SW 1271 (cell line): ENCODE results near the gene RANBP3.
"Not testable (repeated sequence)": the region's sequence is repeated elsewhere in the genome, so short reads cannot be mapped to it uniquely, and the experiment has no call there.

Source experiments
- DNase-seq, 2 experiments: peaks; one replicate each; lab custom pipeline; 2025; lab: John Stamatoyannopoulos, UW

The RANBP3 gene

DNA sequence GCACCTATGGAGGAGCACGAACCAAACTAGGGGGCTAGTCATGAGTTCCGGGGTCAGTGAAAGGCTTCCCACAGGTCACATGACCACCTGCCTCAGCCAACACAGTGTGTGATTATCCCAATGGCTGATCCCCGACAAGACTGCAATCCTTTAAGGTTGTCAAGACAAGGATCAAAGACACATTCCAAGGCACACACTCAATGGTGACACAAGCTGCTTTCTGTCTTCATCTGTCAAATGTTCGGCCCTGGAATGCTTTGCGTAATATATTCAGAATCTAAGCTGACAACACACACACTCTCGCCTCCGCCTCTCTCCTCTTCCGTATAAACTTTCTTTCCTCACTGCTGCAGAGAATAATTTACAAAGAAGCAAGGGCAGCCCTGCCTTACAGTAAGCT, 11.7 kb downstream of the RANBP3 start:
- no peak for DNase-seq

- DNase-seq, result no peak
These were observed 12.9 kb downstream of the RANBP3 start for GRCh38 chr19:5964816-5965565.

- DNase-seq, result no peak
These were observed 14.1 kb downstream of the RANBP3 start for GRCh38 chr19:5963855-5964254.

GRCh38 chr19:5963259-5963658, 14.7 kb downstream of the RANBP3 start:
- not testable (repeated sequence) for DNase-seq

- DNase-seq, result no peak
These were observed 15.7 kb downstream of the RANBP3 start for GRCh38 chr19:5961969-5962945.

- DNase-seq, result not testable (repeated sequence)
These were observed 16.3 kb downstream of the RANBP3 start for GRCh38 chr19:5961641-5961968.

DNA sequence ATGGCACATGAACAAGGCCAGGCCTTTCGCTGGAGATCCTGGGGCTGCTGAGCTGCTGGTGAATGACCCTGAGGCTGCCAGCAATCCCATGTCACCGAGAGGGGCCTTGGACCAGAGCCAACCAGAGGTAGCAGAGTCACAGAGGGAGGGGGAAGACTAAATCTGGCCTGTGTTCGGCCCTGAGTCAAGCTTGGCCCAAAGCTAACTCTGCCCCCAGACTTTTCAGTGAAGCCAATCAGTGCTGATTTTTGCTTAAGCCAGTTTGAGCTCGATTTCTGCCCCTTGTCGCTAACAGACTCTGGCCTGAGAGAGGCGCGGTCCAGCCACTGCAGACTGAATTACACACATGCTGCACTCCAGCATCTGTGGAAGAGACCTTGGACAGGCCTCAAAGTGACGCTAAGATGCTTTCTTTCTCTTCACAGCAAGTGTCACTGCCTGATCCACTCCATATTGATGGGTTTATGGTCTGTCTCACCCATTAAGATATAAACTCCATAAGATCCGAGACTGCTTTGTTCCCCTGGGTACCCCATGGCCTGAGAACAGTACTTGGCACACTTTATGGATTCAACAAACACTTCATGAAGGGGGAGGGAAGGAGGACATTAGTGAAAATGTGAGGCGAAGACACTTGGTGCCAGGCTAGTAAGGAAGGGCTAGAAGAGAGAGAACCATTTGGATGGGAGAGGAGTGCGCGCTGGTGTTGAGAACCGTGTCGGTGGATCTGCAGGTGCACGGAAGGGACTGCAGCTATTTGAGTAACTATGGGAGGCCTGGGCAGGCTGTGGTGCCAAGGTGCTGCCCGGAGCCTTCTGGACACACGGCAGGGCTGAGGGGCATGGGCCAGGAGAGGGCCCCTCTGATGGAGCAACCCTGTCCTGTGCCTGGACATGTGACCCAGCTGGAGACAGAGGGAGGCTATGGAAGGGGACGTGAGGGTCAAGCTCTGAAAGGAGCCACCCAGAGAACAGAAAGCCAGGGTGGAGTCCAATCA, 17.6 kb downstream of the RANBP3 start:
- no peak for DNase-seq

DNA sequence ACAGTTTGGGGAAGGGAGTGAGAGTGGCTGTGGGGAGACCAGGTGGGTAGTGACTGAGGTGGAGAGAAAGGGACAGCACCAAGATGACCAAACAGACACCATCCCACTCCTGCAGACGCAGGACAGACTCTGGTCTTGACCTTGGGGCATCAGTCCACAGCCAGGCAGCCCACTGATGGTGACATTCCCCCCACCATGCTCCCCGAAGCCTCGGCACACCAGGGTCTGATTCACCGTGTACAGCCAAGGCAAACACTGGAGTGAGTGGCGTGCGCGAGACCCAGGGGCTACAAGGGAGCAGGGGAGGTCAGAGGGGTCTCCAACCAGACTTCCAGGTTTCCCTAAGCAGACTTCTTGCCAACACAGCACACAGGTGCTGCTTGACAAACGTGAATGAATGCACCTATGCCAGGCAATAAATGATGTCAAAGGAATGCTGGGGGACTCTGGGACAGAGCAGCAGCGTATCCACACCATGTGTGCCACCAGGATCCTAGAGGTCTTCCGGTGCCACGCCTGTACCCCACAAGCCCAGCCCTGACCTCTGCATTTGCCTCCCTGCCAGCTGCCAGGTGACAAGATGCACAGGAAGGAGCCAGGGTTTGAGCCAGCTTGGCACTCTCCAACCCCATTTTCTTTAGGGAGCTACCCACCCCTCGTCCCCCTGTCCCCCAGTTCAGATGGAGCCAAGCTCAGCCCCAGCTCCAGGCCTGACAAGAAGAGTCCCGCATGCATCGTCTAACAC, 18.5 kb downstream of the RANBP3 start:
- DNase-seq, result no peak

DNA sequence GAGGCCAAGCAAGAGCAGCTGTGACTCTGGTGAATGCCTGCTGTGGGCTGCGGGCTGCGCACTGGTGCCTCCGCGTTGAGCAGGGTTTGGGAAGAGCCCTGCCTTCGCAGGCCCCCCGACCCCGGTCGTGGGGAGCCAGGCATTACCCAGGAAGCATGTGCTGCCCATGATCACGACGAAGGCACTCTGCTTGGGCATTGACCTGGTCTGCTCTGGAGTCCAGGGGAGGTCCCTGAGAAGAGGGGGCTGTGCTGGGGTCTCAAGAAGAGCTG, 19.2 kb downstream of the RANBP3 start:
- no peak for DNase-seq

DNA sequence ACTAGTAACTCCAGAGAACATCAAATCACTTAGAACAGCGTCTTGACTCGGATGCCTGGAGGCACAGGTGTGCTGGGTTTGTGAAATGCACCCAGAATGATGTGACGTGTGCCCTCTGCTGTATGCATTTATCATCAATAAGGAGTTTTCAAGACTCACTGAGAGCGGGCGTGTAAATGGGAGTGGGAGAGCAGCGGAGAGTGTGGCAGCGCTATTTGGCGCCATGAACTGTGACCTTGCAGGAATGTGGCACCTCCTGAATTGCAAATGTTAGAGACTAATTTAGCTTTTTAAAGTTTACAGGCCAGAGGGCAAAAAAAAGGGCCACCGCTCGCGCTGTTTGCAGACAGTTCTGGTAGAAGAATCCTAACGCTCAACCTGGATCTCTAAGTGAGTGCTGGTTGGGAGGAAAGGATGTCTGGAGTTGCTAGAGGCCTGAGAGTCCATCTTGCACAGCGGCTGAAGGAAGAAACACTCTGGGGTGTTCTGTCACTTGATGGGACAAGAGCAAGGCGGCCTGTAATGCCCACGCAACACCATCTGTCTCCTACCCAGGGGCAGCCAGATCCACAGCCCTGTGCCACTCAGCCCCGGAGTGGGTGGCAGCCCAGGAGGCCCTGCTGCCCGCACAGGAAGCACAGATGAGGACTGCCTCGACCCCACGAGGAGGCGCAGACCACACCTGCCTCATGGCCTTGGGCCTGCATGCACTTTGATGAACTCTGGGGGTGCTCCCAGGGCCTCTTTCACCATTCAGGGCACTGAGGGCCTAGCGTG, 19.7 kb downstream of the RANBP3 start:
- no peak for DNase-seq

GRCh38 chr19:5957170-5957569, 20.8 kb downstream of the RANBP3 start:
- no peak for DNase-seq

GRCh38 chr19:5956728-5957127, 21.2 kb downstream of the RANBP3 start:
- DNase-seq, result no peak

DNA sequence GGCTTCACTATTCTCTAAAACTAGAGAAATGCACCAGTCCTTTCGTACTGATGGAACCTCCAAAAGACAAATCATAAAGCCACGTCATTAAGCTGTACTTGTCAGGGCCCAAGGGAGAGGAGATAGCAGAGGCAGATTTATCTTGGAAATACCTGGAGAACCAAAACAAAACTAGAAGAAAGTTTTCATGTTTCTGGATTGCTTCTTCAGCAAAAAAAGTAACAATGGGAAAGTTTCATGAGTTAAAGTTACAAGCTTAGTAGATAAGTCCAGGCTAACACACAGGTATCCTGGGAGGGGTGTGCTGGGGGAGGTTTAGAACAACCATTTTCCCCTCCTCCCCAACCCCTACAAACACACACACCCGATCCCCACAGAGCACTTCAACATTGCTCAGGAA, 21.6 kb downstream of the RANBP3 start:
- DNase-seq, result no peak

DNA sequence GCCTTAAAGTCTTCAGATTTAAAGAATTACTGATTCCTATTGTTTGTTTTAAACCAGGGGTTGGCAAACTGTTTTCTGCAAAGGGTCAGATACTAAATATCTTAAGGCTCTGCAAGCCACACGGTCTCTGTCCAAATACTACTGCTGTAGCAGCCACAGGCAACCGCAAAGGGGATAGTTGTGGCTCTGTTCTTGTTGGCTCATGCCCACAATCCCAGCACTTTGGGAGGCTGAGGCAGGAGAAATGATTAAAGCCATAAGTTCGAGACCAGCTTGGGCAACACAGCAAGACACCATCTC, 22.4 kb downstream of the RANBP3 start:
- DNase-seq, result no peak

DNA sequence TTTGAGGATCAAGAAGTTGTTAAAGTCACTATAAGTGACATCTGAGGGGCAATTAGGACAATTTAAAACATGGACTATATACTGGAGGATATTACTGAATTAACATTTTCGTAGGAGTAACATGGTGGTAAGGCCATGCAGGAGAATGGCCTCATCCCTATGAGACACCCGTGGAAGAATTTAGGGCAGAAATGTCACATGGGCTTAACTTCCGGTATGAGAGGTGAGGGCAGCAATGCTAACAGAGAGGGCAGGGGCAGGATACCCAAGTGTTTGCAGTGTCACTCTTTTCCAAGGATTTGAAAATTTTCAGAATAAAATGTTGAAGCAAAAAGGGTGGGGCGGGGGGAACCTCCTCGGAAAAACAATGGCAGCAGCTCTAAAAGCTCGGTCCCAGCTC, 23.6 kb downstream of the RANBP3 start:
- DNase-seq, result no peak

- DNase-seq, result no peak
These were observed 24.2 kb downstream of the RANBP3 start for GRCh38 chr19:5953680-5954213.

DNA sequence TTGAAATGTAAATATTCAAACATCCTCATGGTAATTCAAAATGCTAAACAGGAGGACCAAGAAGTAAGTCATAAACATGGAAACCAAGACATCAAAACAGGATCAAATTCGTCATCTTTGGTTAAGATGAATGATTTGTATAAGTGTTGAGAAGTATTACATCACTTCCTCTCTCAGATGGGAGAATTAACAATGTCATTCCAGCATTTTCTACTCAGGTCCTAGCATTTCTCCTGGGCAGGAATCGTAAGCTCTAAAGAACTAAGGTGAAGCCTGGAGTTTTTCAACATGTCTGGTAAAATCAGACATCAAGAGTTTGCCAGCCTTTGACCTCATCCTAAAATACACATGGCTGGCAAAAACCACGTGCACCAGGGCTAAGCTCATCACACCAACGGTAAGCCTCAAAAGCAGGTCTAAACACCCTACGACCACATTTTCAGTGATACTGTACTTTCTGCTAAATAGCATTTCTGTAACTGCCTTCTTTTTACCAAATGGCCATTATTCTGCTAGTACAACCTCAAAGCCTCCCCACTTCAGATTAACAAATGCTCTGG, 24.8 kb downstream of the RANBP3 start:
- no peak for DNase-seq

DNA sequence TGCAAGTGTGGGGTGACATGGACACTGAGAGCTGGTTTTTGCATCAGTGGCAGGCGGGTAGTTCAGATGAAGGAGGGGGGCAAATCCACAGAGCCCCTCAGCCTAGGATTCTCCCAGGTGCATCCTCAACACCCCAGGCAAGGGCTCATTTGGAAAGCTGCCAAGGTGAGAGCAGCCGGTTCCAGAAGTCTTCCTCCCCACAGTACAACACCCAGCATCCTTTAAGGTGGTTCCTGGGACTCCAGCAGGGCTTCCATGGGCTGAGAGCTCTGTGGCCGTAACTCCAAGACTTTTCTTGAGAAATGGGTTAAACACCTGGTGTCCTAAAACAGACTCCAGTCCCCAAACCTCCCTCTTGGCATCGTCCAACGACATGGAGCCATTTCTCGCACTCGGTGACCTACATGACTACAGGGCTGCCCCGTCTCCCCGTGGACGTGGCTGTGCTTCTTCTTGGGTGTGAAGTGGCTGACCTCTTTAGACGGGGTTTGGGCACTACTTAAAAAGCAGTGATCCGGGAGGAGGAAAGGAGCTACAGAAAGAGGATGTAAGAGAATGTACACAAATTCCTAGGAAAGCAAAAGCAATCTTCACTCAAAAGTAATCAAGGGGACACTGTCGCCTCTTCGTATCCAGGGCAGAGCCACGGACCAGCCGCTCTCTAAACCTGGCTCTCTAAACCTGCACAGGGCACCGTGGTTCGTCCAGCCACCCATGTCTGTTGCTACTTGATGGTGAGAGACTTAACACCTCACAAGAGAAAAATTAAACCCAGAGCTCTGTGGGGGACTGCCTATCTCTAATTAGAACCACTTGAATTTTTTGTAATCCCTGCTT, 25.5 kb downstream of the RANBP3 start:
- DNase-seq, result no peak

- DNase-seq, result no peak
These were observed 26.5 kb downstream of the RANBP3 start for GRCh38 chr19:5951338-5951861.
